ENCODE results near the gene SMOC2. TPM values are rescaled to one million over a fixed set of nuclear protein-coding genes. Genes with fewer than 3 reads are reported as not detected.

SMOC2 gene
- total RNA-seq, 3 donors from 2014 or later = 11.4 to 40.4 (median 18.8) TPM

DNA sequence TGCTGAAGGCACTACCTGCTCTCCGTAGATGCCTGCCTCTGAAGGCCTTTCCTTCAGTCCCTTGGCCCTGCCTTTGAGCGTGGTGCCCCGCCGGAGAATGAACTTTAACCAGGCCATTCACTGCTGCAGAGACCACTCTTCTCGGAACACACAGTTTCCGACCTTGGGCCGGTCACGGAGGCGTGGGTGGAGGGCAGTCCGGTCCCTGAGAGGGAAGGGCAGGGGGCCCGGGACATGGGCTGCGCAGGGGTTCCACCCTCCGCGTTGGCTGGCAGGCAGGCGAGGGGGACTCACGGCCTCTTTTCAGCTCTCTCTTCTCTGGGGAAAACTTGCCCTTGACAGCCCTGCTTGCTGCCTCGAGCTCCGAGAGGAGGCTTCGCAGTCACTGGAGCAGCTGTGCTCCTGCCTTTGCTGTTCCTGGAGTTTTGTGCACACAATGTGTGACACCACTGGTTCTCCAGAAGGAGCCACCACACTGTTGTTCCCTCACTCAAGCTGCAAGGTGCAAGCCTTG is 187.8 kb downstream of the SMOC2 start:
- H3K36me3 ChIP-seq (ENCODE audit: low read depth) = no peaks in the 10 kb centered on the region
- intact Hi-C loops (cut with DNase I, micrococcal nuclease) = no loop called here
- no peak overlapping the region for H3K4me3 ChIP-seq
- H3K4me1 ChIP-seq (ENCODE audit: low read depth) = no peaks in the 10 kb centered on the region
- TF ChIP-seq, protein P1, sequence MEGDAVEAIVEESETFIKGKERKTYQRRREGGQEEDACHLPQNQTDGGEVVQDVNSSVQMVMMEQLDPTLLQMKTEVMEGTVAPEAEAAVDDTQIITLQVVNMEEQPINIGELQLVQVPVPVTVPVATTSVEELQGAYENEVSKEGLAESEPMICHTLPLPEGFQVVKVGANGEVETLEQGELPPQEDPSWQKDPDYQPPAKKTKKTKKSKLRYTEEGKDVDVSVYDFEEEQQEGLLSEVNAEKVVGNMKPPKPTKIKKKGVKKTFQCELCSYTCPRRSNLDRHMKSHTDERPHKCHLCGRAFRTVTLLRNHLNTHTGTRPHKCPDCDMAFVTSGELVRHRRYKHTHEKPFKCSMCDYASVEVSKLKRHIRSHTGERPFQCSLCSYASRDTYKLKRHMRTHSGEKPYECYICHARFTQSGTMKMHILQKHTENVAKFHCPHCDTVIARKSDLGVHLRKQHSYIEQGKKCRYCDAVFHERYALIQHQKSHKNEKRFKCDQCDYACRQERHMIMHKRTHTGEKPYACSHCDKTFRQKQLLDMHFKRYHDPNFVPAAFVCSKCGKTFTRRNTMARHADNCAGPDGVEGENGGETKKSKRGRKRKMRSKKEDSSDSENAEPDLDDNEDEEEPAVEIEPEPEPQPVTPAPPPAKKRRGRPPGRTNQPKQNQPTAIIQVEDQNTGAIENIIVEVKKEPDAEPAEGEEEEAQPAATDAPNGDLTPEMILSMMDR (IDR thresholded peaks at IDR 0.05) = no peak
- H3K9me3 ChIP-seq = no peaks in the 10 kb centered on the region
- ATAC-seq (no peak), DNase-seq (no peak)

DNA sequence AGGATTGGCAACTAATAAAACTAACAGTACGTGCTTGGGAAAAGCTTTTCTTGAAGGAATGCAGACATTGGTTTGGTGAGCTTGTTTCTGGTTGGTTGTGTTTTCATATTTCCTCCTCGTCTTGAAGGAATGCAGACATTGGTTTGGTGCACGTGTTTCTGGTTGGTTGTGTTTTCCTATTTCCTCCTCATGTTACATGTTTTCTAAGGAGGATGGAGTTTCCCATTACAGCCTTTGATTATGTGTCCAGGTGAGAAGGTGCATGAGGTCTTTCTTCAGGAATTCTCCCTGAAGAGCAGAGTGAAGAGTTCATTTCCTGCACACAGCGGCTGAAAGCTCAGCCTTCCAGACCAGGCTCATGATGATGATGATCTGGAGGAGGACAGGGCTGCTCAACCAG is 190.6 kb downstream of the SMOC2 start:
- H3K9me3 ChIP-seq = no peaks in the 10 kb centered on the region
- DNase-seq (no peak), ATAC-seq (no peak)
- H3K4me3 ChIP-seq = no peak overlapping the region
- TF ChIP-seq, protein P1 (IDR thresholded peaks at IDR 0.05) = no peak
- no peaks in the 10 kb centered on the region for H3K36me3 ChIP-seq (ENCODE audit: low read depth)
- intact Hi-C loops (cut with DNase I, micrococcal nuclease) = no loop called here
- H3K4me1 ChIP-seq (ENCODE audit: low read depth) = no peaks in the 10 kb centered on the region

DNA sequence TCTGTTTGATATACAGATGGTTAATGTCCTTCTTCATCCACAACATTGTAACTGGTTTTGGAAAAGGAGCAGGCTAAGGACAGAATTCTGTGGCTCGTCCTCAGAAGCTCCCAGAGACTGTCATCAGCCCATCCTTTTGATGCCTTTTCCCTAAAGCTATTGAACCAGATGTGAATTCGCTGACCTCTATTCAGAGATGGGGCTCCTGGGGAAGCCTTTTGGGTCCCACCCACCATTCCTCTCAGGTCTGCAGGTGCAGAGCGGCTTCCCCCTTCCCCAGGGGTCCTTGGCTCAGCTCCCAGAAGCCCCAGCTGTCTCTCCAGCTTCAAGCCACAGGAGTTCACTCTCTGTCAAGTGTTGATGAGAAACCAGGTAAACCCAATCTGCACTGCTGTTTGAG is 191.7 kb downstream of the SMOC2 start:
- no peak for ATAC-seq
- intact Hi-C loops (cut with DNase I, micrococcal nuclease) = no loop called here
- no peak for DNase-seq
- Histone ChIP-seq H3K9me3 (no peaks in the 10 kb centered on the region), H3K4me3 (no peak overlapping the region), H3K4me1 (ENCODE audit: low read depth) (no peaks in the 10 kb centered on the region), H3K36me3 (ENCODE audit: low read depth) (no peaks in the 10 kb centered on the region)
- TF ChIP-seq, protein P1 (IDR thresholded peaks at IDR 0.05) = no peak

DNA sequence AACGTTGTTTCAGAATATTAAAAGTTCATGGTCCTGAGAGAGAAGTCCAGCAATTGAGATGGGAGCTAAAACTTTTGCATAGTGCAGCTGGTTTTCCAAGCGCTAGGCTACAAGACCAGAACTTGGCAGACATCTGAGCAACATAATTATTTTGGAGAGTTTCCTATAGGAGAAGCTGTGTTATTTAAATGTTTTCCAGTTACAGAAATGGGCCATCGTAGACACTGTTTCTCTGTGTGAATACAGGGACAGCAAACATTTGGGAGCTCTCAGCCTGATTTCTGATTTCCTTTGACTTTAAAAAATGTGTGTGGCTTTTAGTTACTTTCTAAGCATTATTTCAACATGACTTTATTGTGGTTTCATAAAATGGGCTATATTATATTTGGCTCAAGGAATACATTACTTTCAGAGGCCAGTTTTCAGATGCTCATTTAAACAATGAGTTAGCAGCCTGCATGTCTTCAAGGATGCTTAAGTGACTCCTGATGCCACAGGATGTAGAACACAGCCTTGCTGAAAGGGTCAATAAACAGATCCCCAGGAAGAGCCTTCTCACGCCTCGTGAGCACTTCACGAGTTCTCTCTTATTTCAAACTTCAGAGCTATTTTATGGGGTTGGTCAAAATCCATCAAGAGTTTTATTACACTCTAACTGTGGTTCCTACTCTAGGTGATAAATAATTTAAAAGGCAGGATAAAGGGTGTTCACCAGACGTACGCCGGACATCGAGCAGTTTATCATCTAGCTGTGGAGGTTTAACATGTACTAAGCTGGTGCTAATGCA is 193.8 kb downstream of the SMOC2 start:
- Histone ChIP-seq H3K36me3 (ENCODE audit: low read depth) (no peaks in the 10 kb centered on the region), H3K4me1 (ENCODE audit: low read depth) (no peaks in the 10 kb centered on the region), H3K9me3 (no peaks in the 10 kb centered on the region), H3K4me3 (no peak overlapping the region)
- TF ChIP-seq, protein P1 (IDR thresholded peaks at IDR 0.05) = no peak
- ATAC-seq (no peak), DNase-seq (no peak)
- intact Hi-C loops (cut with DNase I, micrococcal nuclease) = no loop called here

DNA sequence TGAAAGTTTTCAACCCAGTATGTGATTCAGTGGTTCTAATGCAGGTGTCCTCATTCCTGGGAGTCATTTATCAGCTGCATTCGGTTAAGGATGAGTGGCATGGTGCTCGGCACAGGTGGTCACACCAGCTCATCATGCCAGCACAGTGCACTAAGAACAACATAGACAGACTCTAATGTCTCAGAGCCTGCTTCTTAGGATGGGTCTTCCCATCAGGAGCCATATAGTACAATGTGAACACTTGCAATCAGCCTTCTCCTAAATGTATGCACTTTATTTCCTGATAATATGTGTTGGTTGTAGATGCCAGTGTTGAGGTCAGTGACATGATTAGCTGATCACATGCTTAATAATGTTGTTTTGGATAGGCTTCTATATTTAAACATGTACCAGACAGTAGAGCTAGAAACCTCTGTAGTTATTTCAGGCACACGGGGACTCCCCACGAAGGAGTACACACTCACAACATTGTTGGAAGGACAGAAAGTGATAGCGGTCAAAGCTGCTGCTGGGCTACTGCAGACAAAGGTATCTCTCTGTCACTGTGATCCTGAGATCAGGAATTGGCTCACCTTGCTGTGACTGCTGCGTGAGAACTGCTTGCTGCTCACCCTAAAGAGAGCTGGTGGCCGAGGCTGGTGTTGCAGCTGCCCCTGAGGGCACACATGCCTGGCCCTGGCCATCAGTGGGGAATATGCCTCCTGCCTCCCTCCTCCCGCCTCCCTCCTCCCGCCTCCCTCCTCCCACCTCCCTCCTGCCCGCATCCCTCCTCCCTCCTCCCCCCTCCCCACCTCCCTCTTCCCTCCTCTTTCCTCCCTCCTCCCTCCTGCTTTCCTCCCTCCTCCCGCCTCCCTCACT is 195.4 kb downstream of the SMOC2 start:
- DNase-seq = no peak
- Histone ChIP-seq H3K36me3 (ENCODE audit: low read depth) (no peaks in the 10 kb centered on the region), H3K9me3 (no peaks in the 10 kb centered on the region), H3K4me1 (ENCODE audit: low read depth) (no peaks in the 10 kb centered on the region), H3K4me3 (no peak overlapping the region)
- TF ChIP-seq, protein P1 (IDR thresholded peaks at IDR 0.05) = no peak
- no peak for ATAC-seq
- intact Hi-C loops (cut with DNase I, micrococcal nuclease) = no loop called here

All from mucosa of descending colon (tissue), 3 donors.